HG02885 (cell line): ENCODE results near the gene ZNF679.
A peak's percentile ranks its signal among the peaks of the same experiment; 100 is the strongest.
"Not testable (repeated sequence)": the region's sequence is repeated elsewhere in the genome, so short reads cannot be mapped to it uniquely, and the experiment has no call there.

Experiments
- ATAC-seq: cut with Tn5 transposase; IDR thresholded peaks from one replicate; pipeline ENCODE4 v1.9.1; 2021; ENCODE audit warnings: mild to moderate bottlenecking; ENCODE audit not compliant: unreplicated experiment, poor library complexity

The ZNF679 gene

DNA sequence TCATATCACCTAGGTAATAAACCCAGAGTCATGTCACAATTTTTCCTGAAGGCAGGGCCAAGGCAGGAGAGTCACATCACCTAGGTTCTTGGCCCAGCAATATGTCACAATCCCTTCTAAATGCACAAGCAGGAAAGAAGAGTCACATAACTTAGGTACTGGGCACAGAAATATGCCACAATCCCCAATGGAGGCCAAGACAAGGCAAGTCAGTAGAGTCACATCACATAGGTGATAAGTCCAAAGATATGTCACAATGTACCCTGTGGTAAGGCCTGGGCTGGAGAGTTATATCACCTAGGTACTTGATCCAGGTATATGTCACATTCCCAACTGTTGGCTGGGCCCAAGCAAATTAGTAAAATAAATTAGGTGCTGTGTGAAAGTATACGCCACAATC lies at the start of gene ZNF679:
TSS of gene ZNF679 (plus strand) at position 301 of the 400 bp plus-strand sequence. CDS start 20,644 bp downstream, outside the sequence.
- not testable (repeated sequence) for ATAC-seq

DNA sequence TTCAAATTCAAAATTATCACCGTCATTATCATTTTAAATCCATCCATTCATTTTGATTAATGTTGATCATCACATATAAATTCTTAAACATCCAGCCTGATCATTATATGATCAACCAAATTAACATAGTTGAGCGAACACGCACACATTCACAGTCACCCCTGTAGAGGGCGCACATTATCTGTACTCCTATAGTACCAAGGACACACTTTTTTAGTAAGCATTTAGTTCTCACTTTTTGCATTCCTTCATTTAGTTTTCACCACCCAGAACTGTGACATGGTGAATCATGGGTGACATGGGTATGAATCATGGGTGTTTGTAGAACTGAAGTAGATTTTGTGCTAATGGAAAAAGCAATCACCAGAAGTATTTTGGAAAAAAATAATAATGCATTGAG lies 47.3 kb upstream of the ZNF679 start:
- ATAC-seq, result no peak

DNA sequence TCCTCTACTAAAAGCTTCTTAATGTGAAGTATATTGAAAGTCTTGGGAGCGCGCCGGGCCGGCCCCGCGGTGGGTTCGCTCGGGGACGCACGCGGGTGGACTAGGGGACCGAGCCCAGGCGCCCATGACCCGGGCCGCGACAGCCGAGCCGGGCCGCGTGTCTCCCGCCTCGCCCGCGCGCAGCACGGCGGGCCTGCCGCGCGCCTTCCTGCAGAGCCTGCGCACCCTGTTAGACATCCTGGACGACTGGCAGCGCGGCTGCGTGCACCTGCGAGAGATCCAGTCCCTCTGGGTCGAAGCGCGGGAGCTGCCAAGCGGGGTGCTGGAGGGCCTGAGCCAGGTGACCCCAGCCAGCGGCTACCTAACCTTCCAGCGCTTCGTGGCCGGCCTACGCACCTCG lies 46.7 kb upstream of the ZNF679 start:
- ATAC-seq, result no peak

DNA sequence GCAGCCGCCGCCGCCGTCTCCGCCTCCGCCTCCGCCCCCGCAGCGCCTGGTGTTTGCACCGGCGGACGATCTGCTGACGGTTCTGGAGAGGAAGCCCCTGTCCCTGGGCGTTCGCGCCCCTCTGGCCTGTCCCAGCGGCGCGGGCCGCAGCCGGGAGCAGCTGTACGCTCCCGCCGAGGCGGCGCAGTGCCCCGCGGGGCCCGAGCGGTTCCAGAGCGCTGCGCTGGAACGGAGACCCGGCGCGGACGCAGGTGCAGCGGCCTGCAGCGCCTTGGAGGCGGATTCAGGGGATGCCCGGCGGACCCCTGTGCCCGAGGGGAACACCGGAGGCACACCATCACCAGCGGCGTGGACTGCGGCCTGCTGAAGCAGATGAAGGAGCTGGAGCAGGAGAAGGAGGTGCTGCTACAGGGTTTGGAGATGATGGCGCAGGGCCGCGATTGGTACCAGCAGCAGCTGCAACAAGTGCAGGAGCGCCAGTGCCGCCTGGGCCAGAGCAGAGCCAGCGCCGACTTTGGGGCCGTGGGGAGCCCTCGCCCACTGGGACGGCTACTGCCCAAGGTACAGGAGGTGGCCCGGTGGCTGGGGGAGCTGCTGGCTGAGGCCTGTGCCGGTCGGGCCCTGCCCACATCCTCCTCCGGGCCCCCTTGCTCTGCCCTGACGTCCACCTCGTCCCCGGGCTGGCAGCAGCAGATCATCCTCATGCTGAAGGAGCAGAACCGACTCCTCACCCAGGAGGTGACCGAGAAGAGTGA lies 46.1 kb upstream of the ZNF679 start:
- ATAC-seq, result no peak

DNA sequence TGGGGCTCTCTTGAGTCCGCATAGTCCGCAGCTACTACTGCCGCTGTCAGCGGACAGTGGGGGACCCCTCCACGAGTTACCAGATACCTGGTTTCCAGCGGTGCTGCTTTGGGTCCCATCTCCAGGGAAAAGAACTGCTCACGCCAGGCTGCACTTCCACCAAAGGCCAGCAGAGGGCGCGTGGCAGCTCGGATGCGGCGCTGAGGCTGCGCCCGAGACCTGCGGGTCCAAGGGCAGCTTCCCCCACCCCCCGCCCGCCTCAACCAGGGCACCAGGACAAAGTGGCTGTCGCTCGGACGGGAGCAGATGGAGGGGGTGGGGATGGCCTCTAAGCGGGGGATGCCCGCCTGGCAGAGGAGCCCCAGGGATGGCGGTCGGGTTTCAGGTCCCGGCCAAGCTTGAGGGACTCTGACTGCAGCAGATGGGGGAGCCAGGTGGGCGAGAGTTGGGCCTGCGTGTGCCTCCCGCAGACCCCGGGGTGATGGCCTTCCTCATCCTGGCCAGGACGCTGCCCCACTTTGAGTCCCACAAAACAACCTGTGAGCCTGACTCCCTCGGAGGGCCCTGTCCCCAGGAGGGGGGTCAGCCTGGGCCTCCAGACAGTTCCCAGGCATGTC lies 45.0 kb upstream of the ZNF679 start:
- ATAC-seq, result no peak

DNA sequence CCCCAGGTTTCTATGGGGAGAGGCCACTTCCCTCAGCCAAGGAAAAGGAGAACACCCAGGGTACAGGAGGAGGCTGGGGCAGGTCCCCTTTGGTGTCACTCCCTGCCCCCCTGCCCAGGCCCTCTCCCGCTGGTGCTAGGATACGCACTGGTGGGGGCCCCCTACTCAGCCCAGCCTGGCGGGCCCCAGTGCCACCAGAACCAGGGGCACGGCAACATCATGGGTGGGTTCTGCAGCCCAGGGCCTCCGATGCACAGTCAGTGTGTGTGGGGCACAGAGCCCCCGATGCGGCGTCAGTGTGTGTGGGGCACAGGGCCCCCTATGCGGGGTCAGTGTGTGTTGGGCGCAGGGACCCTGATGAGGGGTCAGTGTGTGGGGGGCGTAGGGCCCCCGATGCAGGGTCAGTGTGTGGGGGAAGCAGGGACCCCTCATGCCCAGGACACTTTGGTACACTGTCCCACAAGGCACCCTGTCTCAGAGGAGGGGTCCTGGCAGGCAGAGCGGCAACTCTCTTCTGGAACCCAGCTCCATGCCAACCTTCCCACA lies 44.4 kb upstream of the ZNF679 start:
- no peak for ATAC-seq

DNA sequence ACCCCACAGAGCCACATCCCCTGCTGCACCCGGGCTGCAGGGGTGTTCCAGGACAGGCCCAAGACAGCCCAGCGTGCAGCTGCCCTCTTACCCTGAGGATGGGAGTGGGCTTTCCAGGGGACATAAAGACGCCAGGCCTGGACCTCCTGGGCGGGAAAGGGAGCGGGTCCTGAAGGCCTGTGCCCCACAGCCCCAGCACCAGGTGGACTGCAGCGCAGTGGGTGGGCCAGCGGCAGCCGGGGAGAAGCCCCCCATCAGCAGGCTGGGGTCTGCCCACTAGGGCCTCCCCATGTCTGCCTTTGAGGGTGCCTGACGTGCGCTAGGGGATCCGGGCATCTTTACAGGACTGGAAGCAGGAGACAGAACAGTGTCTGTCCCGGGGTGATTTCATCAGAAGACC lies 43.9 kb upstream of the ZNF679 start:
- ATAC-seq, result no peak

DNA sequence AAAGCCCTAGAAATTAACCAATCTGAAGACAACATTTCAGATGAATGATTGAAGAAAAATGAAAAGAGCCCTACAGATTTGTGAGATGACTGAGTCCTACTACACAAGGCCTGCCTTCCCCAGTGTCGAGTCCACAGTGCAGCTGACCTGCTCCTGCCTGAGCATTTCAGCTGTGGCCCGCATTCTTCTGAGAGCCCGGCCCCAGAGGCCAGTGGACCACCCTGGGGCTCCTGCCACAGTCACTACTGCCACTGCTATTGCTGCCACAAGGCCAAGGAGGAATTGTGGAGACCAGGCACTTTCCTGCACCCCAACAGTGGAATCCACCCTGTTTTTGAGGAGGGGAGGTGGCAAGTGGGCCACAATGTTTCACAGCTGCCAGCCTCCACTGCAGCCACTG lies 40.9 kb upstream of the ZNF679 start:
- no peak for ATAC-seq

DNA sequence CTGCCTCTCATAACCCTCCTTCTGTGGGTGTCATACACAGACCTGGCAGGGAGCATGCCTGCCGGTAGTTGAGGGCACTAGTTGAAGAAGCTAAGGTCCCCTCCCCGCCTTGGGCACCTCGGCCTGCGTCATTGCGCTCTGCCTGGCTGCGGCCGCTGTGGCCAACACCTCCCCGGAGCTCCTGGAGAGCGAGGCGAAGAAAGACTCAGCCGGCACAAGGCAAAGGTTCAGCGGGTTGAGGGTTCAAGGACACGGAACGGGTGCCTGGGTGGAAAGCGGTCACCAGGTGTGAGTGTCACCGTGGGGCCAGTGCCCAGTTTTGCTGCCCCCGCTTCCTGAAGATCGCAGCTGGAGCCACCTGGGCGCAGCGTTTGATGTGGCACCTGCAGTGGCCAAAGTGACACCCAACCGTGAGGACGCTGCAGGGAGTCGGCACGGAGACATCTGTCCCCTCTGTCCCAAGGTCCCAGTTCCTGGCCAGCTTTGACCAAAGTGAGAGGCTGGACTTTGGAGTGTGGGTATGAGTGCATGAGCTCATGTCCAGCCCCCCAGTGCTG lies 36.0 kb upstream of the ZNF679 start:
- no peak for ATAC-seq

DNA sequence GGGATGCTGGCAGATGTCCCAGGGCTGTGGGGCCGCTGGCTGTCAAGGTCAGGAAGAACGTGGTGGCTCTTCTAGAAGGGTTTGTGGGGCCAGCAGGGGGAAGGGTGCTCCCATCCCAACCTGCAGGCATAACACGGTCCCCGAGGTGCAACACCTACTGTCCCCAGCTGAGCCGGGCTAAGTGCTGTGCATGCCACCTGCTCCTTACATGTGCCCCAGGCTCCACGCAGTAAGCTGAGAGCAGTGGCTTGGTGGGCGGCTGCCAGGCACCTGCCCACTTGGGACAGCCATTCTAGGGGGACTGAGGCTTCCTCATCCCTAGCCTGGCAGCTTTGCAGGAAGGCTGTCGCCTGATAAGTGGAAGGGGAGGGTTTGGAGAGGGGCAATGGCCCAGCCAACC lies 35.5 kb upstream of the ZNF679 start:
- ATAC-seq, result no peak

DNA sequence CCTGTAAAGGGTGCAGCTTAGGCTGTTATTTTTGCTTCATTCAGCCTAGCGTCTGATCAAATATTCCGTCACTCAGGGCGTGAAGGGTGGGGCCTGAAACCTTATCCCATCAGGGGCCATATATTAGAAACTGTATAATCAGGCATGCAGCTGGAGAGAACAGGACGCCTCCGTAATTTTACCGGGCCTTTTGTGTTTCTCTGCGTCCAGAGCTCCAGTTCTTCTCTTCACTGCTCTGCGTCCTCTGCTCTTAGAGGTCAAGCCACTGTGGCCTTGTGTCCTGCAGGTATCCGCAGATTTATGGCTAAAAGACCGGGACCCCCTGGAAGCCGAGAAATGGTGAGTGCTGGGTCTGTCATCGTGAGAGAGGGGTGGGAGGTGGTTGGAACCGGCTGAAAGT lies 21.4 kb upstream of the ZNF679 start, which contains the start of gene ZNF735:
TSS of gene ZNF735 (plus strand) at position 301 of the 400 bp plus-strand sequence. CDS start at position 301, 0 bp downstream.
- no peak for ATAC-seq

DNA sequence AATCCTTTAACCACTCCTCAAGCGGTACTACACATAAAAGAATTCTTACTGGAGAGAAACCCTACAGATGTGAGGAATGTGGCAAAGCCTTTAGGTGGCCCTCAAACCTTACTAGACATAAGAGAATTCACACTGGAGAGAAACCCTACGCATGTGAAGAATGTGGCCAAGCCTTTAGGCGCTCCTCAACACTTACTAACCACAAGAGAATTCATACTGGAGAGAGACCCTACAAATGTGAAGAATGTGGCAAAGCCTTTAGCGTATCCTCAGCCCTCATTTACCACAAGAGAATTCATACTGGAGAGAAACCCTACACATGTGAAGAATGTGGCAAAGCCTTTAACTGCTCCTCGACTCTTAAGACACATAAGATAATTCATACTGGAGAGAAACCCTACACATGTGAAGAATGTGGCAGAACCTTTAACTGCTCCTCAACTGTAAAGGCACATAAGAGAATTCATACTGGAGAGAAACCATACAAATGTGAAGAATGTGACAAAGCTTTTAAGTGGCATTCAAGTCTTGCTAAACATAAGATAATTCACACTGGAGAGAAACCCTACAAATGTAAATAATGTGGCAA lies 8.5 kb upstream of the ZNF679 start:
- ATAC-seq, result not testable (repeated sequence)

DNA sequence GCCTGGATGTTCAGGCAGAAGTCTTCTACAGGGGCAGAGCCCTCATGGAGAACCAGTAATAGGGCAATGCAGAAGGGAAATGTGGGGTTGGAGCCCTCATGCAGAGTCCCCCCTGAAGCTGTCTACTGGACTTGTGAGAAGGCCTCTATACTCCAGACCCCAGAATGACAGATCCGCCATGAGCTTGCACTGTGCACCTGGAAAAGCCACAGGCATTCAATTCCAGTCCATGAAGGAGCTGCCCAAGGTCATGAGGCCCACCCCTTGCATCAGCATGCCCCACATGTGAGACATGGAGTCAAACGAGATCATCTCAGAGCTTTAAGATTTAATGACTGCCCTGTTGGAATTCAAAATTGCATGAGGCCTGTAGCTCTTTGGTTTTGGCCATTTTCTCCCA lies 4.9 kb upstream of the ZNF679 start:
- no peak for ATAC-seq

DNA sequence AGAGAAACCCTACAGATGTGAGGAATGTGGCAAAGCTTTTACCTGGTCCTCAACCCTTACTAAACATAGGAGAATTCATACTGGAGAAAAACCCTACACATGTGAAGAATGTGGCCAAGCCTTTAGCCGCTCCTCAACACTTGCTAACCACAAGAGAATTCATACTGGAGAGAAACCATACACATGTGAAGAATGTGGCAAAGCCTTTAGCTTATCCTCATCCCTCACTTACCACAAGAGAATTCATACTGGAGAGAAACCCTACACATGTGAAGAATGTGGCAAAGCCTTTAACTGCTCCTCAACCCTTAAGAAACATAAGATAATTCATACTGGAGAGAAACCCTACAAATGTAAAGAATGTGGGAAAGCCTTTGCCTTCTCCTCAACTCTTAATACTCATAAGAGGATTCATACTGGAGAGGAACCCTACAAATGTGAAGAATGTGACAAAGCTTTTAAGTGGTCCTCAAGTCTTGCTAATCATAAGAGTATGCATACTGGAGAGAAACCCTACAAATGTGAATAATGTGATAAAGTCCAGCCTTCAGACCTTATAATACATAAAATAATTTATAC lies 38.2 kb downstream of the ZNF679 start:
- ATAC-seq, result no peak

DNA sequence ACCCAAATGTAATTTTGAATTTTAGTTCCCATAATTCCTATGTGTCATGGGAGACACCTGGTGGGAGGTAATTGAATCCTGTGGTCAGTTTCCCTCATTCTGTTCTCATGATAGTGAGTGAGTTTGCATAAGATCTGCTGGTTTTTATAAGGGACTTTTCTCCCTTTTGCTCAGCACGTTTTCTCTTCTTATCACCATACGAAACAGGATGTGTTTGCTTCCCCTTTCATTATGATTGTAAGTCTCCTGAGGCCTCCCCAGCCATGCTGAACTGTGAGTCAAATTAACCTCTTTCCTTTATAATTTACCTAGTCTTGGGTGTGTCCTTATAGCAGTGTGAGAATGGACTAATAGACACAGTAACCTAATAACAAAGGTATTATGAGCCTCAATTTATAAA lies 49.4 kb downstream of the ZNF679 start:
- ATAC-seq, result peak; percentile 36

DNA sequence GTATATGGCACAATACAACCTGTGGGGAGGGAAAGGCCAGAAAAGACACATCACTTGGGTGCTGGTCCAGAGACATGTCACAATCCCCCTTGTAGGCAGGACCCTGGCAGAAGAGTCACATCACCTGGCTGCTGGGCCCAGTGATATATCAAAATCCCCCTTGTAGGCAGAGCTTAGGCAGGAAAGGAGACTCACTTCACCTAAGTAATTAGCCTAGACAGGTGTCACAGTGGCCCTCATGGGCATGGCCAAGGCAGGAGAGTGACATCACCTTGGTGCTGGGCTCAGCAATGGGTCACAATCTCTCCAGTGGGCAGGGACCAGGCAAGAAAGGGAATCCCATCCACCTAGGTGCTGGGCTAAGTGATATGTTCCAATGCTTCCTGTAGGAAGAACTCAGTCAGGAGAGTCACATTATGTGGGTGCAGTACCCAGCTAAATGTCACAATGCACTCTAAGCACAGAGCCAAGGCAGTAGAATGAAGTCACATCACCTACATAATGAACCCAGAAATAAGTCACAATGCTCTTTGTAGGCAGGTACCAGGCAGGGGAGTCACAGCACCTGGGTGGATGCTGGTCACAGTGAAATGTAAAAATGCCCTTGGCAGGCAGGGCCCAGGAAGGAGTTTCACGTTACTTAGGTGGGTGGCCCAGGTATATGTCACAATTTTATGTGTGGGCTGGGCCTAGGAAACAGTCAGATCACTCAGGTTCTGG lies 66.6 kb downstream of the ZNF679 start:
- ATAC-seq, result no peak

DNA sequence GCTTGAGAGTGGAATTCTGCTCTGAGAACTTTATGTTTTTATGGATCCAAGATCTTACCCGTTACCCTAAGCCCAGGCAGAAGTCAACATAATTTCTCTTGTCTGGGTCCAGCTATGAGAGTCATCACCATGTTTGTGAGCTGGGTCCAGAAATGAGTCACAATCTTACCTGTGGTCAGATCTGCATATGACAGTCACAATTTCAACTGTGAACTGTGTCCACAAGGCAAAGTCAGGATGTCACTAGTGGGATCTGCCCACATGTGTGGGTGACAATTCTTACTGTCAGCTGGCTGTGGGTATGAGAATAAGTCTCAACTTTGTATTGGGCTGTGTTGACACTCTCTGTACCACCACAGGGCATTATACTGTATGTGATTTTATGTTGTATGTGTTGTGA lies 69.1 kb downstream of the ZNF679 start:
- not testable (repeated sequence) for ATAC-seq

DNA sequence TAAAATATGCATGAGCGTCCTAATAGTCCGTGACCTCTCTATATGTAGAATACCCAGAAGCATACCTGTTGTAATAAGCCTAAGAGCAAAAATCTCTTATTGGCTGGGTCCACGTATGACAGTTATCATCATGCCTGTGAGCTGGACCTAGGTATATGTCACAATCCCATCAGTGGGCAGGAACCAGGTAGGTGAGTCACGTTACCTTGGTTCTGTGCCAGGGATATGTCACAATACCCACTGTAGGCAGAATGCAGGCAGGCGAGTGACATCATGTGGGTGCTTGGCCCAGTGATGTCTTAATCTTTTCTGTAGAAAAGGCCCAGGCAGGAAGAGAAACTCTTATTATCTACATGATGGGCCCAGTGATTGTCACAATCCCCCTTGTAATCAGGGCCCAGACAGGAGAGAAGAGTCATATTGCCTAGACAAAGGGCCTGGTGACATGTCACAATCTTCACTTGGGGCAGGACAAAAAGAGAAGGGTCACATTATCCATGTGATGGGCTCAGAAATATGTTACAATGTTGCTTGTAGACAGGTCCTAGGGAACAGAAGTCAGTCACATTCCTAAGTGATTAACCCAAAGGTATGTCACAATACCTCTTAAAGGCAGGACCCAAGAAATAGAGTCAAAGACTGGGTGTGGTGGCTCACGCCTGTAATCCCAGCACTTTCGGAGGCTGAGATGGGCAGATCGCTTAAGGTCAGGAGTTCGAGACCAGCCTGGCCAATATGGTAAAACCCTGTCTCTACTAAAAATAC lies 72.5 kb downstream of the ZNF679 start:
- no peak for ATAC-seq
